Measurements from ENCODE around the gene CDX1.

Gene CDX1

DNA sequence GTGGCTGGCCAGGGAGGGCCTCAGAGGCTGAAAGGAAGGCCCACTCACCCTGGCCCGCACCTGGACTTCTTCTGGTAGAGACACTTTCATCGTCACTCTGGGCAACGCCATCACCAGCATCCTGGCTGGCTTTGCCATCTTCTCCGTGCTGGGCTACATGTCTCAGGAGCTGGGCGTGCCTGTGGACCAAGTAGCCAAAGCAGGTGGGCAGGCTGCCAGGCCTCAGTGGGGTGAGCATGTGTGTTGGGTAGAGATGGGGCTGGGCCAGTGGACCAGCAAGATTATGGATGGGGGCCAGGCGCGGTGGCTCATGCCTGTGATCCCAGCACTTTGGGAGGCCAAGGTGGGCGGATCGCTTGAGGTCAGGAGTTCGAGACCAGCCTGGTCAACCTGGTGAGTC is 35.9 kb downstream of the CDX1 start:
- in situ Hi-C loops (cut with HindIII; ENCODE audit: low sequenced_read_pairs), result no loop called here

DNA sequence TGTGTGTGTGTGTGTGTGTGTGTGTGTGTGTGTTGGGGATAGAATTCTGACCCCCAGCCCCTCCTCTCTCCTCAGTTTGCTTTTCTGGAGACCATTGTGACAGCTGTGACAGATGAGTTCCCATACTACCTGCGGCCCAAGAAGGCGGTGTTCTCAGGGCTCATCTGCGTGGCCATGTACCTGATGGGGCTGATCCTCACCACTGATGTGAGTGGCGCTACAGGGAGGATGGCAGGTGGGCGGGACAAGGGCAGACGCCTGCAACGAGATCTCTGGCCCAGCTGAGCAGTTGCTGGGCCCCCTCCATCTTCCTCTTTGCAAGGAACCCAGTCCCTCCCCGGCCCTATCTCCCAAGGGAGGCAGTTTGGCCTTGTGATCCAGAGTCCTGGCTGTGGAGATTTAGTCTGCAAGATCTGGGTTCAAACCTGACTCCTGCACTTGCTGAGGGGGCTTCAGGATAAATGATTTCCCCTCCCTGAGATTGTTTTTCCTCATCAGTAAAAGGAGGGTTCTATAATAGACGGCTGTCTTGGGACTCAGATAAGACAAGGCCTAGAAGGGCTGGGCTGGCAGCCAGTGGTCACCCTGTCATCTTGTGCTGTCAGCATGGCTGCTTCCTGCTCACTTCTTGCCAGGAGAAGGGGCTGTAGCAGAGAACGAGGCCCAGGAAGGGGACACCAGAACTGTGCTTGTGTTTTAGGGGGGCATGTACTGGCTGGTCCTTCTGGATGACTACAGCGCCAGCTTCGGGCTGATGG is 37.4 kb downstream of the CDX1 start:
- in situ Hi-C loops (cut with HindIII; ENCODE audit: low sequenced_read_pairs), result no loop called here

DNA sequence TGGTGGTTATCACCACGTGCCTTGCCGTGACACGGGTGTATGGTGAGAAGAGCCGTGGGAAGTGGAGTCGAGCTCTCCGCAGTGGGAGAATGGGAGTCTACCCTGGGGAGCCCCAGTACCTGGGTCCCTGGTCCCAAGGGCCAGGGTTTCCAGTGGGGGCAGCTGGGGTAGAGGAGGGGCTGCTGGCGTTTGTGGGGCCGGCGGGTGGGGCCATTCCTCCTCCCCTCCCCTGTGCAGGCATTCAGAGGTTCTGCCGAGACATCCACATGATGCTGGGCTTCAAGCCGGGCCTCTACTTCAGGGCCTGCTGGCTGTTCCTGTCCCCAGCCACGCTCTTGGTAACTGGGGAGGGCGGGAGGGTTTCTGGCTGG is 38.0 kb downstream of the CDX1 start:
- in situ Hi-C loops (cut with HindIII; ENCODE audit: low sequenced_read_pairs), result no loop called here

DNA sequence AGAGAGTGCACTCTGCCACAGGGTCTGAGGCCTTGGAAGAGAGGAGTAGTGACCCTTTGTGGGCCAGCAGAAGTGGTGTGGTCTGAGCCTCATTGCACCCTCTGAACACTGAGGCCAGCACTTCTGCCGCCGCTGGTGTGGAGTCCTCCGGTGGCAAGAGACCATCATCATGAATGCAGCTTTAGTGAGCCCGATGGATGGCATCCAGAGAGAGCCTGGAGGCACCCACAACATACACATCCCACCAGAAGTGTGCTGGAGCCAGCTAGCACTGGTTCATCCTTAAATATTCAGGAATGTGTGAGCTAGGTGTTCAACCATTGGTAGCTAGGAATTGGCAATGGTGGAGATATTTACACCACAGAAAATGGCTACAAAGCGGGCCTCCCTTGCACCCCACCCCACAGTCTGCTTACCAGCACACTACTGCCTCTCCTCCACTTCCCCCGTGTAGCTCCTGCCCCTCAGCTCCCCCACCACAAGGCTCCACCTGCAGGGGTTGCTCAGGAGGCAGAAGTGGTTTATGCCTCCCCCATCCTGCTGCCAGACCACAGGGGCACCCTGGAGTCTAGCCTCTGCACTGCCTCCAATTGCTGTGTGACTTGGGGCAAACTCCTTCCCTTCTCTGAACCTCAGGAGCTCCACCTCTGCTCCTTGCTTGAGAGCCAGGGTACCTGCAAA is 39.7 kb downstream of the CDX1 start:
- in situ Hi-C loops (cut with HindIII; ENCODE audit: low sequenced_read_pairs), result no loop called here

DNA sequence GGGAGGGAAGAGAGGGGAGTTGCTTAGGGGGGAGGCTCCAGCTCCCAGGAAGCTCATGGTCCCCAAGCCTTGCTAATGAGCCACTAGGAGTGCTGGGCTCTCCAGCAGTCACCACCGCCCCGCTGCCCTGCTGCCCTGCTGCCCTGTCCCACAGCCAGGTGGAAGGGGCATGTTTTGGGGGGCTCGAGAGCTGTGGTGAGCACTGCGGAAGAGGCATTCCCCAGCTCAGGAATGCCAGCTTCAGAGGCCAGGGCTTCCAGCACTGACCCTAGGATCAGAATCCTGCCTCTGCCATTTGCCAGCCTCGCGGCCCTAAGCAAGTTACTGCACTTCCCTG is 40.2 kb downstream of the CDX1 start:
- in situ Hi-C loops (cut with HindIII; ENCODE audit: low sequenced_read_pairs), result no loop called here

DNA sequence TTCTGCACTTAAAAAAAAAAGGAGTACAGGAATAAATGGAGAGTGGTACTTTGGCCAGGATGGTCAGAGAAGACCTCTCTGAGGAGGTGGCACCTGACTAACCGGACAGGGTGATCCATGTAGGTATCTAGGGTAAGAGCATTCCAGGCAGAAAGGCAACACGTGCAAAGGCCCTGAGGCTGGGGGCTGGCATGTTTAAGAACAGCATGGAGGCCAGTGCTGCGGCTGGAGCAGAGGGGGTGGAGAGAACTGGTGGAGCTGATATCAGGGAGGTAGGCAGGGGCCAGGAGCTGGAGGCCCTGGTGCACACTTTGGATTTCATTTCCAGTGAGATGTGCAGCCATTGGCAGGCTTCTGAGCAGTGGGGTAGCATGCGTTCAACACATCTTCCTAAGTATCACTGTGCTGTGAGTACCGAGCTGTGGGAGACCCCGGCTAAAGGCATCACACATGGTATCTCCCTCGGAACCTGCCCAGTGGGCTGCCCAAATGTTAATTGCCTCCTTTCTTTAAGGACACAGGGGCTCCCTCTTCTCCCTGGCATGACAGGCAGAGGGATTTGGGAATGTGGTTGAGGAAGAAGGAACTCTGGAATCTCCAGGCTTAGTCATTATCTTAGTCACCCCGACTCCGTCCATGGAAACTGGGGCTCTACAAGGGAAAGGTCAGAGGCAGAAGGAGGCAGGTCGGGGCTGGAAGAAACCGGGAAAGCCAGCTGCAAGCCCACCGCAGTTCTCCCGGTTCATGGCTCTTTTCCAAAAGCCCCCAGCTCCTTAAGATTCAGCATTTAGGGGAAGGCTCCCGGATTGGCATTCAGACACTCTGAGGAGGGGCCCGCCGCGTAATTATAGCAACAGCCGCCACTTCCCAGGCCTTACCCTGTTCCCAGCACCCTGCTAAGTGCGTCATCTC is 41.9 kb downstream of the CDX1 start:
- in situ Hi-C loops (cut with HindIII; ENCODE audit: low sequenced_read_pairs), result no loop called here

DNA sequence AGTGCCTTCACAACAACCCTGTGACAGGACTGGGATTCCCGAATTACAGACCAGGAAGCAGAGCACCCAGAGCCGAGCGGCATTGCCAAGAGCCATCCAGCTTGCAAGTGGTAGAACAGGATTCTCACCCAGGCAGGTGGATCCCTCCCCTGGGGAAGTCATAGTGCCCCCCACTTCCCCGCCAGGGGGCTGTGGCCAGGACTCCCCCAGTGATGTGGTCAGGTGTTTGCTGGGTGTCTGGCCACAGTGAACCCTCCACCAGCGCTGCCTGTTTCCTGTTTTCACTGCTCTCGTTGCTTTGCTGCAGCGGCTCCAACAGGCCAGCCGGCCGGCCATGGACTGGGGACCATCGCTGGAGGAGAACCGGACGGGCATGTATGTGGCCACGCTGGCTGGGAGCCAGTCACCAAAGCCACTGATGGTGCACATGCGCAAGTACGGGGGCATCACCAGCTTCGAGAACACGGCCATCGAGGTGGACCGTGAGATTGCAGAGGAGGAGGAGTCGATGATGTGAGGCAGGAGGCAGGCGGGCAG is 42.6 kb downstream of the CDX1 start:
- in situ Hi-C loops (cut with HindIII; ENCODE audit: low sequenced_read_pairs), result no loop called here

DNA sequence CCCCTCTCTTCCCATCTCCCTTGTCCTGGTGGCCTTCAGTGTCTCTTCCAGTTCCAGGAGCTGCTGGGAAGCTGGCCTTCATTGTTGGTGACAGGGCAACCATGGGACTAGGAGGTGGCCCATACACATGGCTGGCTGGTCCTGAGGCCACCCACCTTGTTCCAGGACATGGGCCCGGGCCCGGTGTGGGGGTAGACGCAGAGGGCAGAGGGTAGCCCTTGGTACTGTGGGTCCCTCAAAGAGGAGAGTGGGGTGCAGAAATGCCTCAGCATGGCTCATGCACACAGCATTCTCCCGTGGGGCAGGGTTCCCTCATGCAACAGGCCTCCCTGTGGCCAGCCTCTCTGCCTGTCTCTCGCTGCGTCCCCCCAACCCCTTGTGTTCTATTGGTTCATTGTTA is 44.1 kb downstream of the CDX1 start:
- in situ Hi-C loops (cut with HindIII; ENCODE audit: low sequenced_read_pairs), result no loop called here

DNA sequence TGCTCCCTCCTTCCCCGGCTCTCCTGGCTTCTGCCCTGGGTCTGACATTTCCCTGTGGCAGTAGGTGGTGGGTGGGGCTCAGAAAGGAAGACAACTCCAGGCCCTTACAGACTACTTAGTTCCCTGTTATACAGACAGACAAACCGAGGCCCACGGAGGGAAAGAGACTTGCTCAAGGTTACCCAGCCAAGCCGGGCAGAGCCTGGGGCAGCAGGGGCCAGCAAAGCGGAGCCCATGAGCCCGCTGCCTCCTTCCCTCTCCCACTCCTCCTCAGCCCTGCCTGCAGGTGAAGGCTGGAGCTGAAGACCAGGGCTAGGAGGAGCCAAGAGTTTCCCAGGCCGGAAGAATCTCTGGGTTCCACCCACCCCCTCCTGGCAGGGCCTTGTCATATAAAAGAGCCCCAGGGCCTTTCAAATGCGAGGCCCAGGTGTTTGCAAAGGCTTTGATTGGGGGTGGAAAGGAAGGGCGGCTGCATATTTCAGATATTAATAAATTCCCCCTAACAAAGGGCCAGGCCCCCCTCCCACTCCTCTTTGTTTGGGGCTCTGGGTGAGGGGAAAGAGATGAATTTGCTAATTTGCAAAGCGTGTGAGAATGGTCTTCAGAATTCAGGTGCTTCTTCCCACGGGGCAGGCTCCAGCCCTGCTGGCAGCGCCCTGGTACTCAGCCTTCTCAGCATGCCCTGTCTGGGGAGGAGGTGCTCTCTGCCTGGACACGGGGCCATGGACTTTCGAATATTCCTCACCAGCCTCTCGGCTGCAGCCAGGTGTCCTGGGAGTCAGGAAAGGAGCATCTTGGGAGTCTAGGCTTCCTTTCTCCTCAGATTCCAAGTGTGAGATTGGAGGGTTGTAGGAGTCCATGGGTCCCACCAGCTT is 44.8 kb downstream of the CDX1 start:
- in situ Hi-C loops (cut with HindIII; ENCODE audit: low sequenced_read_pairs), result no loop called here

DNA sequence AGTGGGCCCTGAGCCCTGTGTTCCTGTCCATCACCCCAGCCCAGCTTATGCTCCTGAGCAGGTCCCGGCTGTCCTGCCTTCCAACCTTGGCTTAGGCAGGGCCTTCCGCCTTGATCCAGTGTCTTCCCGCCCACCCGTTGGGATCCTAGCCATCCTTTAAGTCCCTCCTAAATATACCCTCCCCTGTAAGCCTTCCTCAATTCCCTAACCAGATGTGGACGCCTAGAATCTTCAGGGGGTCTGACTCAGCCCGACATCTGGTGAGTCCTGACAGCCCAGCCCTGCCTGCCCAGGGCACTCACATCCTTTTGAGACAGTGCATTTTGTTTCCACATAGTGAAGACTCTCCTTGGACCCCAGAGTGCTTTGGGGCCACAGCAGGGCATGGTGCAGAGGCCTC is 47.0 kb downstream of the CDX1 start:
- in situ Hi-C loops (cut with HindIII; ENCODE audit: low sequenced_read_pairs), result no loop called here

DNA sequence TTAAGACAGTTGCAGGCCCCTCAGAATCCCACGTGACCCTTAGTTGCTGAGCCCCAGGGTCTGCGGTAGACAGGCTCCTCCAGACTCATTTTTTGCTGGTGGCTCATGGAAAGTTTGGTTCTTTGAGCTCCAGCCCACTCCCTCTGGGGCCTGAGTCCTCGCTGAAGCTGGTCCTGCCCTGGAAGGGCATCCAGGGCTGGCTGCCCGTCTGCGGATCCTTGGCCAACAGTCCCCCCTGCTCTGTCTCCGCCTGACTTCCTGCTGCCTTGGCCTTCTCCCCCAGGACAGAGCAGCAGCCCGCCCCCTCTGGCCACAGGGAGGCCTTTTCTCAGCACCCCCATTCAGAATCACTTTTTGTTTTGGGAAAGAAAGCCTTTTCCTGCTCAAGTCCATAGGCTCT is 47.7 kb downstream of the CDX1 start:
- in situ Hi-C loops (cut with HindIII; ENCODE audit: low sequenced_read_pairs), result no loop called here

DNA sequence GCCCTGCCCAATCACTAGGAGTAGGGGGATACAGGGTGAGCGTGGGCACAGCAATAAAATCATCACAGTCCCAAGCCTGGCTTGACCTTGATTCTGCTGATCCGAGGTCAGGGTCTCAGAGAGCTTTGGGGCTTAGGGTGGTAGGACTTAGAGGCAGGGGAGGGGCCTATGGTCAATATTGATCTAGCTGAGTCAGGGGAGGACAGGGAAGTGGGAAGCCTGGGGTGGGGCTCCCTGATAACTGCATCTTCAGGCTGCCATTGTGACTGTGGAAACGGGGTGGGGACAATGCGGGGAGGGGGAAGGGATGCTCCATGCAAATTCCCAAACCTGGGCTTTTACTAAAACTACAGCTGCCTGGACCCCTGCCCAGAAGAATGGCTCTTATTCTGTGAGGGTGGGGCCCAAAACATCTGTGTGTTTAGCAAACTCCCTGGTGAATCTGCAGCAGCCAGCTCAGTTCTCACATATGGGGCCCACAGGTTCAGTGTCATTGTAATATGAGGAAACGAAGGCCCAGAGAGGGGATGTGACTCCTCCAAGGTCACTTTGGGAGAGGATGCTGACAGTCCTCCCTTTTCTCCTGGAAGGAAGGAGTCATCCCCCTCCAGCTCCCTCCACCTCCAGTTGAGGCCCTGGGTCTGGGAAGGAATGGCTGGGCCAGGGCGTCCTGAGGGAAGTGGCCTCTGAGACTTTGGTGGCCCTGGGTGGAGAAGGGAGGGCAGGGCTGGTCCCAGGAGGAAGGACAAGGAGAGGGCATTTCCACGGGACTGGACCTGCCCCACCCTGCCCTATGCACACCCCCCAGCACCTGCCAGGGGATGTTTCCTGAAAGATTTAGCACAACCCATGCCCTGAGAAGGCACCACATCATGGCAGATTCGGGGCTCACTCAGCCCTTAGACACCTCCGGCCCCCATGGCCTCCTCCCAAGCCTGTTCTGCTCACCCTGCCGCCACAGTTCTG is 49.7 kb downstream of the CDX1 start:
- in situ Hi-C loops (cut with HindIII; ENCODE audit: low sequenced_read_pairs), result no loop called here

DNA sequence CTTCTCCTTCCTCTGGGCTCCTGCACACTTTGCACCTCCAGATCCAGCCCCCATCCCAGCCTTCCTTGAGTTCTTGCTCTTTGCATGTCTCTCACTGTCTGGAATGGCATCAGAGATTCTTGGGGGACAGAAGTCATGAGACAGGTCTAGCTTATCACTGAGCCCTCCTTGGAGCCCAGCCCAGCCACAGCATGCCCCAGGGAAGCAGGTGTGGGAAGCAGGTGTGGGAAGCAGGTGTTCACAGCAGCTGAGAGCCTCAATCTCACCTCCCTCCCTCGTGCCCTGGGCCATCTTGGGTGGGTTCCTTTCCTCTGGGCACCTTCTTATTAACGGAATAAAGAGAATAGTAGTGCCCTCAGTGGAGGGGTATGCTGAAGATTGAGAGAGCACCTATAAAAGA is 50.5 kb downstream of the CDX1 start:
- in situ Hi-C loops (cut with HindIII; ENCODE audit: low sequenced_read_pairs), result no loop called here

DNA sequence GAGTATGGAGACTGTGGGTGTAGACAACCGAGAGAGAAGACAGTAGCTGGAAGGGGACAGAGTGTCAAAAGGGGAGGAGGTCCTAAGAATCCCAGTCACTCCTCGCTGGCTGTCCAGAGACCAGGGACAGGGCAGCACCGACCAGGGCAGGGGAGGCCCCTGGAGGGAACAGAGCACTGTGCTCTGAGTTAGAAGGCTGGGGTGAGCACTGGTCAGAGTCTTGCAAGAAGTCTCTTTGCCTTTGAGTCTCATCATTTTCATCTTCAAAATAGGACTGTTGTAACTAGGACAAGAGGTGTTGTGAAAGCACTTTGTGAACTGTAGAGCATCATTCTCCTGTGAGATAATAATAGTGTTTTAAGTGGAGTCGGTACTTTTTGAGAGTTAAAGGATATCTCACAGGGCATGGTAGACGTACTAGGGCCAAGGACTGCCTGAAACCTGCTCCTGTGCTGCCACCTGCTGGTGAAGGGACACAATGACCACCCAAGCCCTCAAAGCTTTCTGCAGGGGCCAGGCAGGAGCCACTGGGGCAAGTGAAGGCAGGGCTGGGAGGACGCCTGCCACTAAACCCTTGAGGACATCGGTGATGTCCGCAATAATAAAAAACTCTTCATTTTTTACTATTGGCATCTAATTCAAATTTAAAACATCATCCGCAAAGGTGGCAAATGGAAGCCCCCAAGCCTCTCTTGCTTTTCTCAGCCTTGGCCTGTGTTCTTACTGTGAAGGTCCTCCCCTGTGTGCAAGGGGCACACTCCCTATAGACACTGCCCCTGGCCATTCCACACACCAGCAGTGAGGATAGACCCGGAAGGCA is 51.5 kb downstream of the CDX1 start:
- in situ Hi-C loops (cut with HindIII; ENCODE audit: low sequenced_read_pairs), result no loop called here

DNA sequence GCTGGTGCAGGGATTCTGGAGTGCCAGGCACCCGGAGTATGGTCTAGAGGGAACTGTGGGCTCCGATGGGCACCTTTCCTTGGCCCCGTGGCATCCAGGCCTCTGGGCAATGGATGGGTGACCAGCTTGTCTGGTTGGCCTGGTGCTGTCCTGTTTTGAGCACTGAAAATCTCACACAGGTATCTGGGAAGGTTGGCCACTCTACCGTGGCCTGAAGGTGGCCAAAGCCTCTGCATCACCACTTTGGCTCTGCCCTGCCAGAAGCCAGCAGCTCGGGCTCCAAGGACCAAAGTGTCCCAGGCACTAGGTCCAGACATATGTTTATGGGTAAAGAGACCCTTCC is 52.1 kb downstream of the CDX1 start:
- in situ Hi-C loops (cut with HindIII; ENCODE audit: low sequenced_read_pairs), result no loop called here

DNA sequence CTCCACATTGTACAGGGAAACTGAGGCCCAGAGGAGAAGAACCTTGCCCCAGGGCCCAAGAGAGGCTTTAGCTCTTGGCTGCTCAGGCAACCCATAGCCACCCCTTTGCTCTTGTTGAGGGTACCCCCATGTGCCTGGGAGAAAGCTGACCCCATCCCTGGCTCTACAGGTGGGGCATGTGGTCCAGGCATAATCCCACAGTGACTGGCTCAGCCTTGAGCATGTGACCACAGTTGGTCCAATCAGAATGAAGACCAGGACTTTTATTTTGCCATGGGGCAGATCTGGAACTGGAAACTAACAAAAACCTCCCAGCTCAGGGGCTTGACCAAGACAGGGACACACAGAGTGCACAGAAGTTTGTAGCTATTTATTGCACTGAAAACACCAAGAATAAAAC is 52.6 kb downstream of the CDX1 start:
- in situ Hi-C loops (cut with HindIII; ENCODE audit: low sequenced_read_pairs), result no loop called here

DNA sequence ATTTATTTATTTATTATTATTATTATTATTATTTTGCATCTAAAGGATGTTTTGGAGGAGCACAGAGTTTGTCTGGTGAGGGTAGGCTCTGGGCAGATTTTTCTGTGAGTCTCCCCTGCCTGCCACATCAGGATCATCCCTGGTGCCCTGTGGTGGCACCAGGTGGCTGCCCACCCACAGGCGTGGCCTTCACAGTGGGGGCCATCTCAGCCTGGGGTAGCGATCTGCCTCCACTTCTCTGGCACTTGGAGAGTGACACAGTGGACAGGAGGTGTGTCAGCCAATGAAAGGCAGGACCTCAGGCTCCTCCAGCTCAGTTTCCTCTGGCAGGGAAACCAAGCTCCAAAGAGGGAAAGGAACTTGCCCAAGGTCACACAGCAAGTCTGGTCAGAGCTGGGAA is 53.3 kb downstream of the CDX1 start:
- in situ Hi-C loops (cut with HindIII; ENCODE audit: low sequenced_read_pairs), result no loop called here

DNA sequence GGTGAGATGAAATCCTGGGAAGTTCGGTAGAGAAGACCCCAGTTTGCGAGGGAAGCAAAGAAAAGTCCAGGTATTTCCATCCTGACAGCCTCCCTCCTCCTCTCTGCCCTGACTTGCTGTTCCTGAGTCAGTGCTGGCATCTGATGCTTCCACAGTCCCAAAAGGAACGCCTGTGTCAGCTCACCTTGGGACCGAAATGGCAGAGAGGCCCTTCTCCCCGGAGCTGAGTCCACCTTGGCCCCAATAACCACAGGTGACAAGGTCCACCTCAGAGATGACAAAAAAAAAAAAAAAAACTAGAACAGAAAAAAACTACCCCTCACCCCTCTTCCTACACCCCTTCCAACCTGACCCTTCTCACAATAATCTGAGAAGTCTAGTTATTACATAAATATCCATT is 54.9 kb downstream of the CDX1 start:
- in situ Hi-C loops (cut with HindIII; ENCODE audit: low sequenced_read_pairs), result no loop called here

DNA sequence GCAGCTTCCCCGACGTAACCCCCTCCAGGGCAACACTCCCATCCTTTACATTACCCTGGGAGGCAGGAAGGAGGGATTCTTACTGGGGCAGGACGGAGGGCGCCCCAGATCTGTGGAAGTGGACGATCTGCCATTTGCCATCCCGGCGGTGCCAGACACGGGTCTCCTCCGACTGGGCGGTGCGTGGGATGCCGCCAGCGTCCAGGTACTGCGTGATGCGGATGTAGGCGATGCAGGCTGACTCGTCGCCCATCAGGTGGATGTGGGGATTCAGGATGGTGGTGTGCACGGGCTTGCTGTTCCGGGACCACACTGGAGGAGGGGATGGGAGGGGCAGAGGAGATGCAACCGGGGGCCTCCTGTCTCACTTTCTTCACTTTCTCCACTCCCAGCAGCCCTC is 56.3 kb downstream of the CDX1 start:
- in situ Hi-C loops (cut with HindIII; ENCODE audit: low sequenced_read_pairs), result no loop called here

Measured in endothelial cell of hepatic sinusoid (primary cell).